Eye (tissue), 1 donor: ENCODE results near the gene ADORA1.
A peak's percentile ranks its signal among the peaks of the same experiment; 100 is the strongest.

ENCODE experiments used
- DNase-seq: peaks from one replicate; pipeline ENCODE4 v3.0.0-alpha.2; 2015

ADORA1 gene

GRCh38 chr1:203196371-203196770, 68.8 kb downstream of the ADORA1 start:
- DNase-seq = no peak

DNA sequence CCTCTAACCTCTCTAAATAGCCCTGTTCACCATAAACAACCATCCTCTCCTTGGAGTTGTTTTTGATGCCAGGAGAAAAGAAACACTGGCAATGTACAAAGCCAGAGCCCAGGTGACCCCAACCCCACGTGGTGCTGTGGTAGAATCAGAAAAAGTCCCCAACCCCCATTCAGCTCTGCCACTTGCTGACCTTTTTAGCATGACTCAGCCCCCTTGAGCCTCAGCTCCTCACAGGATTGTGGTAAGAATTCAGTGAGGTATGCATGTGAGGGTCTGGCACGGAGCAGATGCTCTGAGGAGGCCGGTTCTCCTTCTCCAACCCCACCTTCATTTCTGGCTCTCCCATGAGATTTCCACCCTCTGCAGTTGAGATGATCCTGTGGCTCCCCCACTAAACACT, 70.1 kb downstream of the ADORA1 start:
- DNase-seq = no peak

DNA sequence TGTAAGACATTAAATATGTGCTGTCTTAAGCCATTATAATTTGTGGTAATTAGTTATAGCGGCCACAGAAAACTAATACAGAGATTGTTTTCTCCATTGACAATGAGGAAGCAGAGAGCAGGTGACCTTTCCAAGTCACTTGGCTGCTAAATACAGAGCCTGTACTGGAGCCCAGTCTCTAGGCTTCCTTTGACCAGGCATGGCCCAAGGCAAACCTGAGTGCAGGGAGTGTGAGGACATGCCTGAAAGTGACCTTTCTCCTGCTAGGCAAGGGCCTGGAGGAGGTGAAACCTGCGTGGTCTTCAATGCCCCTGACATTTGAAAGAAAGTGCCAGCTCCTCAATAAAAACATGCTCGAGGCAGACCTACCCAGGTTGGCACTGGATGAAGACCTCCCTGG, 71.5 kb downstream of the ADORA1 start:
- DNase-seq = no peak

DNA sequence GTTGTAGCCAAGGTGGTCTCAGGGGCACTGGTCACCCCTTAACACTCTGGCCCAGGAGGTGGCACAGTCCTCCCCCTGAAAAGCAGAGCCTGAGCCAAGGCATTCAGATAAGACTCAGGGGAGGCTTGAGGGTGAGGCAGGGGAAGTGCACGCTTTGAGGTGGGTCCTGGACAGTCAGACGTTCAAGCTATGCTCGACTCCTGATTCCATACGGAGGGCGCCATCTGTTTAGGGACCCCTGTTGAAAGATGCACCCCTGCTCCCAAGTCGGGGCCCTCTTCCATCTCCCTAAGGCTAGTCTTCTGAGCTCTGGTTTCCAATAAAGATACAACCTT, 71.9 kb downstream of the ADORA1 start:
- DNase-seq = no peak

- DNase-seq = no peak
Measured at GRCh38 chr1:203199816-203200571, 72.5 kb downstream of the ADORA1 start.

GRCh38 chr1:203200916-203201315, 73.4 kb downstream of the ADORA1 start:
- no peak for DNase-seq

- DNase-seq = no peak
Measured at GRCh38 chr1:203201516-203202205, 74.1 kb downstream of the ADORA1 start.

DNA sequence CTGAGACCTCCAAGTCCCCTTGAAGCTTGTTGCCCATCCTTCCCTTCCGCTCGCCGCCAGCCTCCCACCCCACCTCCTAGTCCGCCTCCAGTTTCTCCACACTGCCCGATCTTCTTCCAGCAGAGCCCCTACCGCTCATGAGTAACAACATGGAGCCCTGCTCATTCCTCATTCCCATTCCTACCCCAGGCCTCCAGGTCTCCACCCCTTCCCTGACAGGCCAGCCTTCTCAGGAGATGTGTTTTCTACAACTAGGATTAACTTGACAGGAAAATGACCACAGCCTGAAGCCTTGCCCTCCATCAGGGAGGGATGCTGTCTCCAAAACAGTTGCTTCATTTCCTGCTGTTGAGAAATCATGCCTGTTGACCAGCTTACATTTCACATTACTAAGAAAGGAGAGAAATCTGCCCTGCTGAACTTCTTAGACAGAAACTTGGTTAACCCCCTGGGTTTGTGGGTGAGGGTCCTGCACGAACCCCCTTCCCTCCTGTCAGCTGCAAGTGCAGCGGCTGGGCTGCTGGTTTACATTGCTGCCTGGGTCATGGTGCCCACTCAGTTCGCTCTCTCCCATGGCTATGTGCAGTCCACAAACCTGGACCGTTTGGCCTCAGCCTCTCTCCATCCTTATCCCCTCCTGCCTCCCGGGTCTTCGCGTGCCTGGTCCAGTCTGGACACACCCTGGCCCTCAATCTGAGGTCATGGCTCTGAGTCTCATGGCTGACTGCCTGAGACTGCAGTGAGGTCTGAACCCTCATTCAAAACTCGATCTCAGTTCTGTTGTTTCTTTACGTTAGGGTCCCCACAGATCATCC, 75.1 kb downstream of the ADORA1 start:
- no peak for DNase-seq

GRCh38 chr1:203204756-203205155, 77.2 kb downstream of the ADORA1 start:
- no peak for DNase-seq

GRCh38 chr1:203206129-203206687, 78.7 kb downstream of the ADORA1 start:
- peak; percentile 26 for DNase-seq

- peak; percentile 16 for DNase-seq
Measured at GRCh38 chr1:203207751-203208150, 80.2 kb downstream of the ADORA1 start.

GRCh38 chr1:203208181-203208580, 80.7 kb downstream of the ADORA1 start:
- no peak for DNase-seq

DNA sequence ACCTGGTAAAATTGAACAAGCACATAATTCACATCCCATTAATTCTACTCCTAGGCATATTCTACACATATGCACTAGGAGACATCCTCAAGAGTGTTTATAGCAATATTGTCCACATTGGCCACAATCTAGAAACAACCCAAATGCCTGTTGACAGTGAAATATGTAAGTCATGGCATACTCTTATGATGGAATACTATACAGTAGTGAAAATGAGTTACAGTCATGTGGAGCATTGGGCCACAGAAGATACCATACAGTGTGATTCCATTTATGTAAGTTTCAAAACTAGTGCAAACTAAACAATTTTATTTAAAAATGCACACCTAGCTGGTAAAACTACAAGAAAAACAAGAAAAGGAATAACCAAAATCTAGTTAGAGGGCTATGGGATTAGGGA, 82.8 kb downstream of the ADORA1 start:
- DNase-seq = no peak

DNA sequence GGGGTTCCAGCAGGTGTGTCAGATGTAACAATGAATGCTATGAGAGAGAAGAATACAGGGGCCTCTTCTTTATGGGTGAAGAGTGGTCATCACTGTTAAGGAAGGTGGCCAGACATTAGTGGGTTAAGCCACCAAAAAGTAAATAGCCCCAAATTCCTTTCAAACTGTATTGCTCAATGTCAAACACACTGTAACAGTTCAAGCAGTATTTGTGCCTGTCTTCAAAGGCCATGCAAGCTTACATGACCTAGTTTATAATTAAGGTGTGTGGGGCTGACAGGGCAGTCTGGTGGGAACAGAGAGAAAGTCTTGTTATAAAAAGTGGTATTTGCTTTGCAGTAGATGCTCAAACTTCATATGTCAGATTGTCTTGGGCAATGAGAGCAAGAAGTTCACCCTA, 83.5 kb downstream of the ADORA1 start:
- DNase-seq = no peak

DNA sequence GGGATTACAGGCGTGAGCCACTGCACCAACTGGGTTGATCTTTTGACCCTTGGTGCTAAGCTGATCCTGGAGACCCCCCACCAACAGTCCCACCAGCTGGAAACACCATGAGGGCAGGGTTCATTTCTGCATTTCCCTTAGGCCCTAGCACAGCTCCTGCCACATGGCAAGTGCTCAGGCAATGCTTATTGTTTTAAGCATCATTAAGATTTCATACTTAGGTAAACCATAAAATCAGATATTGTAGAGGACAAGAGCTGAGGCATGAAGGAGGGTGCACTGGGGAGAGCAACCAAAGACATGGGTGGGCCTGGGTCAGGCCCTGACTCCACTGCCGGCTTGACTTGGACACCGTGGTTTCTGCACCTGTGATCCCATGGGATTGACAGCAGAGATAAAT, 84.3 kb downstream of the ADORA1 start:
- no peak for DNase-seq

- no peak for DNase-seq
Measured at GRCh38 chr1:203213126-203213525, 85.6 kb downstream of the ADORA1 start.

DNA sequence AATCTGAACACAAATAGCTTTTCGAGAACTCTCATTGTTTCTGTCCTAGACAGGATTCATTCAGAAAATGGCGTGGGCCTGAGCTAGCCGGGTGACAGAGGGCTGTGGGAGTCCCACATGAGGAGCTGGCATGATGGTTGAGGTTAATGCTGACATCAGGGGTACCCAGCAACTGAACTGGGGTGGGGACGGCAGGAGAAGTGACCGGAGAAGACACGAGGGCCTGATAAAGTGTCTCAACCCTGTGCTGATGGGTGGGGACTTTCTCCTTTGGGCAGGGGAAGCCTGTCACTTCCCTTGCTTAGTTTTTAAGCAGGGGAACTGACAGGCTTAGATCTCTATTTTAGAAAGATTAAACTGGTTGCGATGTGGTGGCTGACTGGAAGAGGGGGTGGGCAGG, 87.3 kb downstream of the ADORA1 start:
- no peak for DNase-seq

GRCh38 chr1:203215573-203215972, 88.0 kb downstream of the ADORA1 start:
- peak; percentile 20 for DNase-seq

- peak; percentile 96 for DNase-seq
Measured at GRCh38 chr1:203216274-203217138, 89.0 kb downstream of the ADORA1 start.
